H7 (cell line): ENCODE data around the gene PDE7B. TPM values are rescaled to one million over a fixed set of nuclear protein-coding genes. Genes with fewer than 3 reads are reported as not detected.

Experiments used
- DNase-seq: peaks from one replicate; pipeline ENCODE4 v3.0.0; 2012
- H3K27me3 ChIP-seq: 2 replicates; pipeline ENCODE4 v1.6.0; 2011; ENCODE audit warnings: mild to moderate bottlenecking, low read length; ENCODE audit not compliant: control insufficient read depth, insufficient read depth
- H3K36me3 ChIP-seq: replicated peaks from 2 replicates; pipeline ENCODE4 v1.5.1; 2011; ENCODE audit warnings: low read length; ENCODE audit not compliant: control insufficient read depth, insufficient read depth
- H3K4me3 ChIP-seq: 2 replicates; pipeline ENCODE4 v1.5.1; 2011; ENCODE audit warnings: low read depth, mild to moderate bottlenecking, control low read depth, low read length, moderate library complexity; ENCODE audit not compliant: insufficient read depth
- total RNA-seq: library from RNA; depleted of rRNA; stranded (reverse); fragments of >200 nt; shearing (Covaris generic); gene quantifications from 2 replicates; pipeline ENCODE4 v1.2.3, GENCODE V29; 2014

PDE7B gene
- total RNA-seq, 1 experiment from 2014 or later, result not detected

DNA sequence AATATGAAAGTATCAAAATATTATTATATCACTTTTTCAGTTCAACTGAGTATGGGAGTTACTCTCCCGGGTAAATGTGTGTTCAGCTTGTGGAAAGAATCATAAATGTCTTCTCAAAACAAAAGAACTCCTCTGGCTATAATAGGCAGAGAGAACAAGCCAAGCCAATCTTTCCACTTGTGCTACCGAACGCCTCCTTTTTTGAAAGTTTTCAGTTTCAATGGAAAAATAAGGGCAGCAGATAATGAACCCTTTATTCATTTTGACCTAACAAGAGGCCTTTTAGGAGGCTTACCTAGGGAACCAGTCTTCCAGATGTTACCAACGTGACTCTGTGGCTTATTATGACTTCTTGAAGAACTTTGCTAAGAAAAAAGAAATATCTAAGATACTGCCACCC, 67.5 kb downstream of the PDE7B start:
- Histone ChIP-seq H3K4me3 (no peak overlapping the region), H3K27me3 (no peaks in the 10 kb centered on the region), H3K36me3 (no peaks in the 10 kb centered on the region)
- no peak for DNase-seq

GRCh38 chr6:135920689-135921088, 69.2 kb downstream of the PDE7B start:
- no peak for DNase-seq
- no peaks in the 10 kb centered on the region for H3K36me3 ChIP-seq
- no peaks in the 10 kb centered on the region for H3K27me3 ChIP-seq
- H3K4me3 ChIP-seq, result no peak overlapping the region

DNA sequence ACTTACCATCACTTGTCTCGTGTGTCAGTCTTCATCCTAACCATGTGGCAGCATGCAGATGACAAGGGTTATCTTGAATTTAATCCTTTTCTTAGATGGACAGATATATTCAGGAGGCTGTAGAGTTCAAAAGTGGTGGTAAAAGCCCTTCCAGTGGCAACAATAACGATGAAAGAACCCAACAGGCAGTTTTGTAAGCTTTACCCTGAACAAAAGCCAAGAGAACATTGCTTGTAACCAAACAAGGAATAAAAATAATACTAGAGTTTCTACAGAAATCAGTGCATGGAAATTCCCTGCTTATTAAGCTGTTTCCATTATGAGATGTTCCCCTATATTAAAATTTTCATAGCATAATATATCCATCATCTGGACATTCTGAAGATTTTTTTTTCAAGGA, 69.7 kb downstream of the PDE7B start:
- H3K27me3 ChIP-seq, result no peaks in the 10 kb centered on the region
- DNase-seq, result no peak
- H3K36me3 ChIP-seq, result no peaks in the 10 kb centered on the region
- H3K4me3 ChIP-seq, result no peak overlapping the region

- peak; percentile 27 for DNase-seq
- Histone ChIP-seq H3K4me3 (no peak overlapping the region), H3K27me3 (no peaks in the 10 kb centered on the region), H3K36me3 (no peaks in the 10 kb centered on the region)
Measured at GRCh38 chr6:135922174-135922573, 70.7 kb downstream of the PDE7B start.

- H3K27me3 ChIP-seq, result no peaks in the 10 kb centered on the region
- no peaks in the 10 kb centered on the region for H3K36me3 ChIP-seq
- DNase-seq, result no peak
- no peak overlapping the region for H3K4me3 ChIP-seq
Measured at GRCh38 chr6:135922746-135923145, 71.2 kb downstream of the PDE7B start.

- Histone ChIP-seq H3K36me3 (no peaks in the 10 kb centered on the region), H3K27me3 (no peaks in the 10 kb centered on the region), H3K4me3 (no peak overlapping the region)
- DNase-seq, result no peak
Measured at GRCh38 chr6:135932651-135933050, 81.2 kb downstream of the PDE7B start.

DNA sequence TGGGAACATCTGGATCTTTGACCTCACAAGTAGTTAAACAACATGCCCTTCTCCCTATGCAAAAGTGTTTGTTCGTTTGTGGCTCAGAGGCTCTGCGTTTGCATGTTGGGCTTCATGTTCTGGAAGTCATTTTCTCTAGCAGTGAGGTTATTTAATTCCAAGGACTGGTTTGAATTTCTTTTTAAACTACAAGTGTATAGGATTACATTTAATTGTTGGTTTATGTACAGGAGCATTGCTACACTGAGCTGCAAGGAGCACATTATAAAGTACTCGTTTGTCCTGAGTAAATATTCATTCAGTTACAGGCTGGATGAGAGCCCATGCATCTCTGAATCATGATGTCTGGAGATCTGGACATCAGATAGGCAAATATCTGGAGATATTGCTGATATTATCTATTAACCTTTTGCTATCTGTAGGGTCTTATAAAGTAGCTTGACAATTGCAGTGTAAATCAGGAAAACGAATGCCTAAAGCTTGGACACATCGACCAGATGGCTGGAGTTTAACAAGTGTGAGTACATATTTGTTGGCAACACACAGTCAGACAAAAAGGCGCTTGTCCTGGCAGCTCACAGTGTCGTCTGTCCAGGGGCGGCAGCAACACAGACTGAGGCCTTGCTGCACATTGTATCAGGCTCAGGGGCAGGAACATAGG, 84.6 kb downstream of the PDE7B start:
- Histone ChIP-seq H3K27me3 (no peaks in the 10 kb centered on the region), H3K36me3 (no peaks in the 10 kb centered on the region)
- DNase-seq, result no peak

DNA sequence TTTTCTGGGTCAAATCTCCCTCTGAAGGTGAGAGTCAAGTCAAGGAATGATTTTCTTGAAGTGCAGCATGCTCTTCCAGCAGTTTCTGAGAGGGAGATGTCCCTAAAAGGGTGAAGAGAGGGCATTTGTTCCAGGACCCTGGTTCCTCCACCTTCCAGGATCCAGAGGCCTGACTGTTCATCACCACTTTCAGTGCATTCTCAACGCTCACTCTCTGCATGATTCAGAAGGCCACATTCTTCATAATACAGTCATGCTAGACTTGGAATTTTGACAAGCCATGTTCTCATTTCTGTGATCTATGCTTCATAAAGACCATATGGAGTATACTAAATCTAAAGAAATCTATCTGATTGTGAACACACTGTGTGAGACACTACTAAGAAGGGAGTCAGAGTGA, 85.1 kb downstream of the PDE7B start:
- Histone ChIP-seq H3K36me3 (no peaks in the 10 kb centered on the region), H3K4me3 (no peak overlapping the region), H3K27me3 (no peaks in the 10 kb centered on the region)
- no peak for DNase-seq

More for the DNA sequence above, 84.6 kb downstream of the PDE7B start:
- no peak overlapping the region for H3K4me3 ChIP-seq

- Histone ChIP-seq H3K27me3 (no peaks in the 10 kb centered on the region), H3K4me3 (no peak overlapping the region), H3K36me3 (no peaks in the 10 kb centered on the region)
- DNase-seq, result no peak
Measured at GRCh38 chr6:135937106-135937505, 85.6 kb downstream of the PDE7B start.

DNA sequence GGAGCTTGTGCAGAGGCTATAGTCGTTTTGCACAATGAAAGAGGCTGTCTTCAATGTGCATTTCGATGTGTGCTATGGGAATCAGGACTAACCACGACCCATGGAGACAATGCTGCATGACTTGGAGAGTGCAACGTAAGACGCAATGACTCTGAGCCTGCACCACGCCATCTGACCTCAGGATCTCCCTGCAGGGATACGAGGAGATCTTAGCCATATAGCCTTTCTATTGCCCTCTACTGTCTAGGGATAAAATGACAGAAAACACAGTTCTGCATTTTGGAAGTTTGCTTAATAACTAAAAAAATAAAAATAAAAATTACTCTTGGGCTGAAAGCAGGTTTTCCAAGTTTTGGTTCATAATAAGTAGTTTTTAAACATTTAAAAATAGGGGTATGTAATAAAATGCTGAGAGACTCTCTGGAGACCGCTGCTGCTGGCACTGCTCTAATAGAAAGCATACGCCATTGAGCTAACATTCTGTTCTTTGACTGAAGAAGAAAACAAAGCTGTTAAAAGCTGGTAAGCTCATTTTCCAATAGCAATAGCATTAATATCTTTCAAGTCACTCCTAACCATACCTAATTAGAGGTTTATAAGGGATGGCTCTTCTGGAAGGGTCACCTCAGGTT, 87.2 kb downstream of the PDE7B start:
- H3K36me3 ChIP-seq, result no peaks in the 10 kb centered on the region
- no peak for DNase-seq
- no peaks in the 10 kb centered on the region for H3K27me3 ChIP-seq
- H3K4me3 ChIP-seq, result no peak overlapping the region

DNA sequence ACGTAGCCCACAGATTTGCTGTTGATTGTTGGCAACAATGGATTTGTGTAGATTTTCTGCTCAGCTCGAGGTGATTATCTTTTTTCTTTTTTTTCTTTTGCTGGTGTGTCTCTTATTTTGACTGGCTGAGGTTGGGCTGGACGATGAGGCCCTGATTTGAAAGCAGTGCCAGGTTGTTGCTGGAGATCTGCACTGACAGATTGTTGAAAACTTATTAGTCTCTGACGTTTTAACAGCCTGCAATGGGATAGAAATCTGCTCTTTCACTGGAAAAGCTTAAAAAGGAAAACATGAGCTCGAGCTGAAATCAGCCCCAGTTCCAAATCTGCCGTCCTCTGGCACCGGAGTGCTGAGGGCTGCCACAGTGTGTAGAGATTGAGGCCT, 87.7 kb downstream of the PDE7B start:
- no peaks in the 10 kb centered on the region for H3K27me3 ChIP-seq
- H3K4me3 ChIP-seq, result no peak overlapping the region
- DNase-seq, result no peak
- no peaks in the 10 kb centered on the region for H3K36me3 ChIP-seq

DNA sequence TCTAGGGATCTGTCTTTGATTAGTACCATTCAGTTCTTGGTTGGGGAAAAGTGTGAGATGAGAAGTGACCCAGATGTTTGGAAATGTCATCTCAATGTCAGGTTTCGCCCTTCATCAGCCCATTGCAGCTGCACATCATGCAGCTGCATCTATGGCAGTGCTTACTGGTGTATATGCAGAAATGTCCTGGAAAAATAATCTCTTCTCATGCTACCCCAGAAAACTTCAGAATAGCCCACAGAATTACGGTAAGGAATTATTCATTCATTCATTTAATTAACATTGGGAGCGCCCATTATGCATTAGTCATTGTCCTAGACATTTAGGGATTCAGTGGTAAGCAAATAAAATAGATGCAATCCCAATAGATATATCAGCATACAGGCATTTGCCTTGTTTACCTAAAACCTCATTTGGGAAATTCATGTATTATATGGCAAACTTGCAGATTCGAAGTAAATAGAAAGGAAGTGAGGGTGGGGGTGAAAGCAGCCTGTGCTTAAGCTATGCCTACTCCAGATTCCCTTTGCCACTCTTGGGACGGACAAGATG, 89.2 kb downstream of the PDE7B start:
- H3K27me3 ChIP-seq, result no peaks in the 10 kb centered on the region
- H3K4me3 ChIP-seq, result no peak overlapping the region
- no peak for DNase-seq
- H3K36me3 ChIP-seq, result no peaks in the 10 kb centered on the region

GRCh38 chr6:135941275-135942025, 89.9 kb downstream of the PDE7B start:
- Histone ChIP-seq H3K36me3 (no peaks in the 10 kb centered on the region), H3K27me3 (no peaks in the 10 kb centered on the region), H3K4me3 (no peak overlapping the region)
- no peak for DNase-seq

DNA sequence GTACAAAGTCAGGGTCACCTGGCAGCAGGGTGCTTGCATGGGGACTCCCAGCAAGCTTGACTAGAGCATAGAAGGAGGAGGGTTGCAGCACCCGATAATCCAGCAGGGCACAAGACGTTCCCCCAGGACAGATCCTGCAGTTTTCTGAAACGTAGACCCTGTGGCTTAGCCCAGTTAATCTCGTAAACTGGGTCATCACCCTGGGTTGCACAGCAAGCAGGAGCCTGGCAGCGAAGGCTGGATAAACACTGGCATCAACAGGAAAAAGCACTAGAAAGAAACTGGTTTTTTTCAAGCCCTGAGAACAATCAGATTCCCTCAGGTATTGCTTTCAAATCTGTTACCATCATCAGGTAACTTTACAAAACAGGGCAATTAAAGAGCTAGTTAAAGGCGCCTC, 92.6 kb downstream of the PDE7B start:
- DNase-seq, result no peak
- no peak overlapping the region for H3K4me3 ChIP-seq
- H3K36me3 ChIP-seq, result no peaks in the 10 kb centered on the region
- H3K27me3 ChIP-seq, result no peaks in the 10 kb centered on the region

DNA sequence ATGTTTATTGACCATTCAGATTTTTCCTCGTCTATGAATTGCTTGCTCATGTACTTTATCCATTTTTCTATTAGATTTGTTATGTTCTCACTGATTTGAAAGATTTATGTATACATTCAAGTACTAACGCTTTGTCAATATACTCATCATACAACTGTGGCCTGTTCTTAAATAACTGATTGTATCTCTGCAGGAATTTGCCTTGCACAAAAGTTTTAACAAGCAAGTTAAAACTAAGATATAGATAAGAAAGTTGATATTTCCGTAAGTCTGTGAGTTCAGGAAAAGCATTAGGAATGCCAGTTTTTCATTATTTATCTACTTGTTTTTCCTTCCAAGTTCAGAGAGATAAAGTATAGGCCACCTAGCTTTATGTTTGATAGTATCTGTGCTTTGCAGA, 95.2 kb downstream of the PDE7B start:
- Histone ChIP-seq H3K36me3 (no peaks in the 10 kb centered on the region), H3K4me3 (no peak overlapping the region), H3K27me3 (no peaks in the 10 kb centered on the region)
- no peak for DNase-seq
